IMR-90 (cell line): ENCODE results near the gene DHX29.

Experiments
- CEBPB ChIP-seq: IDR thresholded peaks from 2 replicates; pipeline ENCODE4 v1.6.1; 2012; ENCODE audit warnings: low read depth, low read length, improper control_type of control experiment
- POLR2A ChIP-seq: IDR thresholded peaks from 2 replicates; pipeline ENCODE4 v1.6.1; 2012; ENCODE audit warnings: mild to moderate bottlenecking, low read depth, low read length
- RAD21 ChIP-seq: IDR thresholded peaks from 2 replicates; pipeline ENCODE4 v1.6.1; 2012; ENCODE audit warnings: low read length, improper control_type of control experiment
- RCOR1 ChIP-seq: IDR thresholded peaks from 2 replicates; pipeline ENCODE4 v1.6.1; 2012; ENCODE audit warnings: mild to moderate bottlenecking, low read length, improper control_type of control experiment; ENCODE audit not compliant: insufficient replicate concordance
- TF ChIP-seq, protein P1 (sequence below): conservative IDR thresholded peaks from 2 replicates; pipeline ENCODE4 v1.5.1; 2012; ENCODE audit warnings: mild to moderate bottlenecking, low read depth, low read length, improper control_type of control experiment
- TF ChIP-seq, protein P2 (sequence below): fragments of 150-350 bp; IDR thresholded peaks from 2 replicates; pipeline ENCODE4 v1.6.1; 2017; ENCODE audit warnings: mild to moderate bottlenecking, antibody characterized with exemption, low read length, low read depth

DNA sequence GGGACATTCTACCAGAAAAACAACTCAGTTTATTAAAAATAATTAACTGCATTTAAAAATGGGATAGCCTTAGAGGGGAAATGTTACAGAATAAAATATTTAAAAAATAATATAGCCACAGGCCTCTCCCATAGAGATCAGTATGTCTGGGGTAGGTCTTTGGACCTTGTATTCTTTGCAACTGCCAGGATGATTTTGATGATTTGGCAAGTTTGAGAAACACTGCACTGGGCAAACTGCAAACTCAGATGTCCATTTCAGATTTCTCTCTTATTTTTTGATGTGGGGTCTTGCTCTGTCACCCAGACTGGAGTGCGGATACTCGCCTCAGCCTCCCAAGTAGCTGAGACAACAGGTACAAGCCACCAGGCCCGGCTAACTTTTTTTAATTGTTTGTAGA is 49.2 kb downstream of the DHX29 start:
- TF ChIP-seq RAD21 (no peak), RCOR1 (no peak), POLR2A (no peak), CEBPB (no peak)
- TF ChIP-seq, protein P1, sequence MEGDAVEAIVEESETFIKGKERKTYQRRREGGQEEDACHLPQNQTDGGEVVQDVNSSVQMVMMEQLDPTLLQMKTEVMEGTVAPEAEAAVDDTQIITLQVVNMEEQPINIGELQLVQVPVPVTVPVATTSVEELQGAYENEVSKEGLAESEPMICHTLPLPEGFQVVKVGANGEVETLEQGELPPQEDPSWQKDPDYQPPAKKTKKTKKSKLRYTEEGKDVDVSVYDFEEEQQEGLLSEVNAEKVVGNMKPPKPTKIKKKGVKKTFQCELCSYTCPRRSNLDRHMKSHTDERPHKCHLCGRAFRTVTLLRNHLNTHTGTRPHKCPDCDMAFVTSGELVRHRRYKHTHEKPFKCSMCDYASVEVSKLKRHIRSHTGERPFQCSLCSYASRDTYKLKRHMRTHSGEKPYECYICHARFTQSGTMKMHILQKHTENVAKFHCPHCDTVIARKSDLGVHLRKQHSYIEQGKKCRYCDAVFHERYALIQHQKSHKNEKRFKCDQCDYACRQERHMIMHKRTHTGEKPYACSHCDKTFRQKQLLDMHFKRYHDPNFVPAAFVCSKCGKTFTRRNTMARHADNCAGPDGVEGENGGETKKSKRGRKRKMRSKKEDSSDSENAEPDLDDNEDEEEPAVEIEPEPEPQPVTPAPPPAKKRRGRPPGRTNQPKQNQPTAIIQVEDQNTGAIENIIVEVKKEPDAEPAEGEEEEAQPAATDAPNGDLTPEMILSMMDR: no peak
- TF ChIP-seq, protein P2, sequence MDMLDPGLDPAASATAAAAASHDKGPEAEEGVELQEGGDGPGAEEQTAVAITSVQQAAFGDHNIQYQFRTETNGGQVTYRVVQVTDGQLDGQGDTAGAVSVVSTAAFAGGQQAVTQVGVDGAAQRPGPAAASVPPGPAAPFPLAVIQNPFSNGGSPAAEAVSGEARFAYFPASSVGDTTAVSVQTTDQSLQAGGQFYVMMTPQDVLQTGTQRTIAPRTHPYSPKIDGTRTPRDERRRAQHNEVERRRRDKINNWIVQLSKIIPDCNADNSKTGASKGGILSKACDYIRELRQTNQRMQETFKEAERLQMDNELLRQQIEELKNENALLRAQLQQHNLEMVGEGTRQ: no peak
